PC-9 (cell line): ENCODE measurements around the gene CAMTA1. TPM values are rescaled to one million over a fixed set of nuclear protein-coding genes. Genes with fewer than 3 reads are reported as not detected.

Source experiments
- BruUV-seq: library from RNA; stranded (reverse); fragments of 400-500 nt; replicated peaks from 2 replicates; lab custom pipeline; 2021; lab: Mats Ljungman, UMichigan
- CTCF ChIA-PET: fragments of 300-600 bp; sonication (Branson Sonifier 250); formaldehyde crosslinking; loops from one replicate; lab custom pipeline; 2022; ENCODE audit warnings: antibody characterized with exemption; lab: Charles Lee
- POLR2A ChIA-PET: fragments of 300-600 bp; sonication (Branson Sonifier 250); formaldehyde crosslinking; loops from one replicate; lab custom pipeline; 2022; ENCODE audit warnings: antibody characterized with exemption; ENCODE audit not compliant: unreplicated experiment; lab: Charles Lee
- DNase-seq, 2 experiments: peaks; one replicate each; pipeline versions ENCODE4 v3.0.0 to v3.0.0-alpha.2; 2015 to 2022; ENCODE audit warnings: mixed read lengths in 1 of 2
- H2AFZ ChIP-seq: fragments of 200-600 bp; sonication (generic); 2 replicates; pipeline ENCODE4 v1.8.1; 2017; ENCODE audit warnings: antibody characterized with exemption
- H3F3A ChIP-seq: fragments of 200-600 bp; sonication (generic); 2 replicates; pipeline ENCODE4 v1.8.1; 2017; ENCODE audit warnings: antibody characterized with exemption, mild to moderate bottlenecking, low read depth; ENCODE audit not compliant: insufficient read depth
- H3K27ac ChIP-seq: fragments of 200-600 bp; sonication (generic); 2 replicates; pipeline ENCODE4 v1.6.1; 2016; ENCODE audit warnings: mixed run types
- H3K27me3 ChIP-seq: fragments of 200-600 bp; sonication (generic); 2 replicates; pipeline ENCODE4 v1.6.1; 2016; ENCODE audit warnings: low read depth, mixed run types; ENCODE audit not compliant: insufficient read depth
- H3K36me3 ChIP-seq: fragments of 200-600 bp; sonication (generic); 2 replicates; pipeline ENCODE4 v1.6.1; 2016; ENCODE audit warnings: low read depth, mixed run types
- H3K4me1 ChIP-seq: fragments of 200-600 bp; sonication (generic); replicated peaks from 2 replicates; pipeline ENCODE4 v1.6.1; 2016; ENCODE audit warnings: mixed run types; ENCODE audit not compliant: insufficient read depth
- H3K4me2 ChIP-seq: fragments of 200-600 bp; sonication (generic); 2 replicates; pipeline ENCODE4 v1.6.1; 2017; ENCODE audit warnings: mixed run types
- H3K4me3 ChIP-seq: fragments of 200-600 bp; sonication (generic); 2 replicates; pipeline ENCODE4 v1.6.1; 2016; ENCODE audit warnings: mixed run types
- H3K79me2 ChIP-seq: fragments of 200-600 bp; sonication (generic); 2 replicates; pipeline ENCODE4 v1.6.1; 2017; ENCODE audit warnings: low read depth, mixed run types
- H3K9me2 ChIP-seq: fragments of 200-600 bp; sonication (generic); 2 replicates; pipeline ENCODE4 v1.8.1; 2017; ENCODE audit warnings: mild to moderate bottlenecking; ENCODE audit not compliant: insufficient read depth
- H3K9me3 ChIP-seq: fragments of 200-600 bp; sonication (generic); 2 replicates; pipeline ENCODE4 v1.8.1; 2016; ENCODE audit warnings: low read depth; ENCODE audit not compliant: insufficient read depth
- H4K20me1 ChIP-seq: fragments of 200-600 bp; sonication (generic); 2 replicates; pipeline ENCODE4 v1.8.1; 2017; ENCODE audit not compliant: insufficient read depth
- CTCF ChIP-seq: fragments of 200-600 bp; sonication (generic); conservative IDR thresholded peaks from 2 replicates; pipeline ENCODE4 v1.6.1; 2017; ENCODE audit warnings: mixed run types, antibody characterized with exemption, mild to moderate bottlenecking, moderate library complexity
- EZH2 ChIP-seq: fragments of 200-600 bp; sonication (generic); IDR thresholded peaks from 2 replicates; pipeline ENCODE4 v1.8.0; 2017; ENCODE audit warnings: antibody characterized with exemption, low read depth
- intact Hi-C: fragments of 100-400 bp; cut with micrococcal nuclease; formaldehyde crosslinking; loops from one replicate; pipeline ENCODE4 v1.10.0; 2022; ENCODE audit not compliant: unreplicated experiment
- total RNA-seq: library from RNA; stranded (reverse); gene quantifications from 2 replicates; pipeline ENCODE4 v1.2.3, GENCODE V29; 2021

CAMTA1 gene
- total RNA-seq, 1 experiment from 2014 or later = 72.3 TPM

- Histone ChIP-seq H3K27me3 (peaks cover 4% of the 10 kb centered on the region; the same call in 1 of the 2 replicates), H2AFZ (no peak overlapping the region), H3K79me2 (no peaks in the 10 kb centered on the region), H3K4me1 (no peaks in the 10 kb centered on the region), H4K20me1 (no peaks in the 10 kb centered on the region), H3K4me2 (no peak overlapping the region), H3K4me3 (no peak overlapping the region), H3K27ac (no peak overlapping the region), H3F3A (no peaks in the 10 kb centered on the region), H3K36me3 (no peaks in the 10 kb centered on the region), H3K9me3 (no peaks in the 10 kb centered on the region), H3K9me2 (no peaks in the 10 kb centered on the region)
- POLR2A ChIA-PET = no interaction called here
- TF ChIP-seq EZH2 = no peak
- TF ChIP-seq CTCF = no peak
- CTCF ChIA-PET = no interaction called here
- DNase-seq = no peak
- intact Hi-C loops = no loop called here
- BruUV-seq = no TSS peak
Measured at GRCh38 chr1:7607097-7607496, 821.8 kb downstream of the CAMTA1 start.

GRCh38 chr1:7608628-7609305 lies 823.5 kb downstream of the CAMTA1 start:
- BruUV-seq = no TSS peak
- CTCF ChIA-PET = no interaction called here

GRCh38 chr1:7609311-7609994 lies 824.2 kb downstream of the CAMTA1 start:
- intact Hi-C loops = no loop called here
- Histone ChIP-seq H4K20me1 (no peaks in the 10 kb centered on the region), H3K27ac (no peak overlapping the region), H2AFZ (no peak overlapping the region), H3F3A (no peaks in the 10 kb centered on the region), H3K27me3 (peaks cover 12% of the 10 kb centered on the region), H3K9me2 (no peaks in the 10 kb centered on the region), H3K79me2 (no peaks in the 10 kb centered on the region), H3K4me3 (no peak overlapping the region), H3K36me3 (no peaks in the 10 kb centered on the region), H3K4me2 (no peak overlapping the region), H3K4me1 (no peaks in the 10 kb centered on the region), H3K9me3 (no peaks in the 10 kb centered on the region)
- no TSS peak for BruUV-seq
- POLR2A ChIA-PET = no interaction called here
- TF ChIP-seq CTCF (no peak), EZH2 (no peak)
- no peak for DNase-seq
- CTCF ChIA-PET = no interaction called here

More at GRCh38 chr1:7608628-7609305, 823.5 kb downstream of the CAMTA1 start:
- Histone ChIP-seq H3K4me1 (no peaks in the 10 kb centered on the region), H2AFZ (no peak overlapping the region), H3K9me2 (no peaks in the 10 kb centered on the region), H3K4me2 (no peak overlapping the region), H3K4me3 (no peak overlapping the region), H3K27ac (no peak overlapping the region), H3K36me3 (no peaks in the 10 kb centered on the region), H3K79me2 (no peaks in the 10 kb centered on the region), H3K27me3 (peaks cover 12% of the 10 kb centered on the region), H3K9me3 (no peaks in the 10 kb centered on the region), H3F3A (no peaks in the 10 kb centered on the region), H4K20me1 (no peaks in the 10 kb centered on the region)
- intact Hi-C loops = no loop called here
- POLR2A ChIA-PET = no interaction called here
- TF ChIP-seq EZH2 (no peak), CTCF (no peak)
- no peak for DNase-seq
